HL-60/S4 treated with phorbol 12-myristate 13-acetate at 8.2 ng/mL for 4 days and 3 days (cell line): Measurements from ENCODE around the gene PTPRN2.

Experiments
- in situ Hi-C: fragments of 300-500 bp; cut with MboI; formaldehyde crosslinking; loops from 2 replicates; pipeline ENCODE4 v1.15.0; 2022; ENCODE audit warnings: low sequenced_read_pairs

PTPRN2 gene

GRCh38 chr7:158116235-158116634 is 471.4 kb downstream of the PTPRN2 start:
- in situ Hi-C loops: no loop called here

GRCh38 chr7:158114056-158114850 is 473.4 kb downstream of the PTPRN2 start:
- in situ Hi-C loops: no loop called here

GRCh38 chr7:158113321-158114025 is 474.1 kb downstream of the PTPRN2 start:
- in situ Hi-C loops: no loop called here

GRCh38 chr7:158112571-158113320 is 474.9 kb downstream of the PTPRN2 start:
- in situ Hi-C loops: no loop called here

GRCh38 chr7:158111906-158112570 is 475.6 kb downstream of the PTPRN2 start:
- in situ Hi-C loops: no loop called here

- in situ Hi-C loops: no loop called here
Measured at GRCh38 chr7:158111049-158111751, 476.4 kb downstream of the PTPRN2 start.

GRCh38 chr7:158110661-158111048 is 477.0 kb downstream of the PTPRN2 start:
- in situ Hi-C loops: no loop called here

- in situ Hi-C loops: no loop called here
Measured at GRCh38 chr7:158110034-158110590, 477.5 kb downstream of the PTPRN2 start.

GRCh38 chr7:158109364-158110033 is 478.1 kb downstream of the PTPRN2 start:
- in situ Hi-C loops: no loop called here

GRCh38 chr7:158108646-158109293 is 478.9 kb downstream of the PTPRN2 start:
- in situ Hi-C loops: no loop called here

- in situ Hi-C loops: no loop called here
Measured at GRCh38 chr7:158107806-158108205, 479.8 kb downstream of the PTPRN2 start.

- in situ Hi-C loops: no loop called here
Measured at GRCh38 chr7:158106272-158106671, 481.4 kb downstream of the PTPRN2 start.

- in situ Hi-C loops: no loop called here
Measured at GRCh38 chr7:158103378-158103777, 484.2 kb downstream of the PTPRN2 start.

- in situ Hi-C loops: no loop called here
Measured at GRCh38 chr7:158102897-158103296, 484.7 kb downstream of the PTPRN2 start.

- in situ Hi-C loops: no loop called here
Measured at GRCh38 chr7:158101821-158102450, 485.7 kb downstream of the PTPRN2 start.

- in situ Hi-C loops: no loop called here
Measured at GRCh38 chr7:158098125-158099030, 489.2 kb downstream of the PTPRN2 start.

GRCh38 chr7:158097453-158098124 is 490.0 kb downstream of the PTPRN2 start:
- in situ Hi-C loops: no loop called here
